NCI-H1694 (cell line): ENCODE measurements around the gene NTSR2.
"Not testable (repeated sequence)": the region's sequence is repeated elsewhere in the genome, so short reads cannot be mapped to it uniquely, and the experiment has no call there.

Experiments
- DNase-seq: peaks from one replicate; lab custom pipeline; 2025; lab: John Stamatoyannopoulos, UW

The NTSR2 gene

DNA sequence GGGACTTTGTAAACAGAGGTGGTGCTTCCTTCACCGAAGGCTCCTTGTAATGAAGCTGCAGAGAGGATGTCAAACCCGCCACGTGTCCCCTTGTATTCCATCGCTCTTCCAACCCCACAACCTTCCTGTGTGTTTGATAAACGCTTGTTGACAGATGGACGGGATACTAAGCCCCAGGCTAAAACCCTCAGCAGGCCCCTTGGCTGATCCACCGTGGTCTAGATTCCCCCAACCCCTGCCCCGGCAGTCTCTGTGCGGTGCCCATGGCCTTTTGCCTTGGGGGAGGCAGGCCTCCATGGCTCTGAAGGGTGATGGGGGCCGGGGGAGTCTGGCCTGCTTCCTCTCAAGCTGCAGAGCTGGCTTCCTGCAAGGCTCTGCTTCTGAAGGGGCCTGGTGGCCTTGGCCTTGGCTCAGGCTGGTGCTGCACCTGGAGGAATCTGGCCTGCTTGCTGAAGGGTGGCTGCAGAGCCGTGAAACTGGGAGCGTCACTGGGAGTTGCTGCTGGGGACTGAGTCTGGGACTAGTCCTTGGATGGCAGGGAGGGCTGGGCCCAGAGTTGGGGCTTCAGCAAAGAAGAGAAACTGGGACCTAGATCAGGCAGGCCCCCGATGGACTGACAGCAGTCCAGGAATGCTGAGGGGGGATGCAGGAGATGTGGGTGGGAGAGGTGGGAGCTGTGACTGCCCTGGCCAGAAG, 9.6 kb upstream of the NTSR2 start:
- no peak for DNase-seq

GRCh38 chr2:11679016-11679415, 9.0 kb upstream of the NTSR2 start:
- no peak for DNase-seq

- no peak for DNase-seq
These were observed 8.4 kb upstream of the NTSR2 start for GRCh38 chr2:11678306-11678960.

- no peak for DNase-seq
These were observed 7.4 kb upstream of the NTSR2 start for GRCh38 chr2:11677136-11678055.

GRCh38 chr2:11676640-11677039, 6.6 kb upstream of the NTSR2 start:
- no peak for DNase-seq

- no peak for DNase-seq
These were observed 5.6 kb upstream of the NTSR2 start for GRCh38 chr2:11675423-11676112.

DNA sequence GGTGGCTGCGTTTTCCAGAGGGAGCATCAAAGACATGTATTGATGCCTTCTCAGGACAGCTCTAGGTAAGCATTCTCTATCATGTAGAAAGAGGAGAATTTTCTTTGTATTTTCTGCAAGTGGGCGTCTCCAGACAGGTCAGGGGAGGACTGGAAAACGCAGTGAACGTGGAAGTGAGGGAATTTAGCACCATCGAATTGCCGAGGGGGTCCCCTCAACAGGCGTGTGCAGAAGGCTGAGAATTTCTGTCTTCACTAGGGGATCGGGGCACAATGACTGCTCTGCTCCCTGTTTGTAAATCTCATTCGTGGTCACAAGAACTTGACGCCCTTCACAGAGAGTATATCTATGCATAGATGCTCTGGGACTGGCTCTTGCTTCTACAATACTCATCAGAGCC, 5.0 kb upstream of the NTSR2 start:
- DNase-seq: no peak

GRCh38 chr2:11672407-11672806, 2.4 kb upstream of the NTSR2 start:
- no peak for DNase-seq

- no peak for DNase-seq
These were observed 1.9 kb downstream of the NTSR2 start for GRCh38 chr2:11667866-11668637.

DNA sequence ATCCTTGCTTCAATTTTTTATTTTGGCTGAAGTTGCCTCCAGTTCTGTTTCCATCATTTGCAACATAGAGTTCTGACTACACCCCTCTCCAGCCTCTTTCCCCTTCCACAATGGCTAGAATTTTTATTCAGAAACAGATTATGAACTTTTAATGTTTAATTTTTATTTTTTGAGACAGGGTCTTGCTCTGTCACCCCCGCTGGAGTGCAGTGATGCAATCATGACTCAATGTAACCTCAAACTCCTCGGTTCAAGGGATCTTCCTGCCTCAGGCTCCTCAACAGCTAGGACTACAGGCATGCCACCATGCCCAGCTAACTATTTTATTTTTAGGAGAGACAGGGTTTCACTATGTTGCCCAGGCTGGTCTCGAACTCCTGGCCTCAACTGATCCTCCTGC, 2.8 kb downstream of the NTSR2 start:
- DNase-seq: no peak

- DNase-seq: no peak
These were observed 4.3 kb downstream of the NTSR2 start for GRCh38 chr2:11665510-11666362.

GRCh38 chr2:11665028-11665427, 5.0 kb downstream of the NTSR2 start:
- DNase-seq: no peak

GRCh38 chr2:11663427-11663826, 6.6 kb downstream of the NTSR2 start:
- no peak for DNase-seq

GRCh38 chr2:11662882-11663281, 7.1 kb downstream of the NTSR2 start:
- DNase-seq: no peak

- DNase-seq: no peak
These were observed 8.0 kb downstream of the NTSR2 start for GRCh38 chr2:11661891-11662435.

- not testable (repeated sequence) for DNase-seq
These were observed 9.6 kb downstream of the NTSR2 start for GRCh38 chr2:11660396-11660795.

DNA sequence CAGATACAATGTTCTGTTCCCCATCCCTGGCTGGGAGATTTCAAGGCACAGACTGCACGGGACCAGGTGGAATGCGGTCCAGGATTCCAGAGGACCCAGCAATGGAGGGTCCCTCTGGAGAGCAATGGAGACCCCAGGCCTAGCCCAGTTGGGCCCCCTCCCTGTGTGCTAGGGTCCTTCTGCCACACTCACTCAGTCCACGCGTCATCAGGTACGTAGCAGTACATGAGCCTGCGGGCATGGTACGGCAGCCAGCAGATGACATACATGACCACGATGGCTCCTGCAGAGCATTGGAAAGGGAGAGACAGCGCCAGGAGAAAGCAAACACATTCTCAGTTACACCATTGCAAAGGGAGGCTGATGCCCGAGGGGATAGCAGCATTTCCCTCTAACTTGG, 10.1 kb downstream of the NTSR2 start:
- DNase-seq: no peak

DNA sequence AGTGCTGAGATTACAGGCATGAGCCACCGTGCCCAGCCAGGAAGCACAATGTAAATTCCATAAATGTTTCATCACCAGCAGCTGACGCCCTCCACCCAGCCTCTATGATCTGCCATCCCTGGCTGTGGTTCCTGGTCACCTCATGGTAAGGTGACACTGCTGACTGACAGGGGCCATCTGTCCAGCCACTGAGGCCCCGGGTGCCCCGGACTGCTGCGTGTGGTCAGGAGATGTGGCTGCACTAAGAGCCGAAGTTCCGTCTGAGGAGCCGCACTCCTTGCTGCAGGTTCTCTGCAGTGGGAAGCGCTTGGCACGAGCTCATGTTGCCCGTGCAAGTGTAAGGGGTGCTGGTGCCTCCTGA, 10.9 kb downstream of the NTSR2 start:
- DNase-seq: no peak

GRCh38 chr2:11658208-11659114, 11.5 kb downstream of the NTSR2 start:
- DNase-seq: no peak
